Measurements from ENCODE around the gene TSPYL4.

Gene TSPYL4

GRCh38 chr6:116200619-116201249 is 53.1 kb downstream of the TSPYL4 start:
- H3K4me1 ChIP-seq (ENCODE audit: control insufficient read depth, low read depth, low read length) = no peaks in the 10 kb centered on the region
- no peaks in the 10 kb centered on the region for H3K27me3 ChIP-seq (ENCODE audit: control insufficient read depth, insufficient read depth, low read length)
- H3K9ac ChIP-seq (ENCODE audit: low read length) = no peak overlapping the region
- H3K27ac ChIP-seq (ENCODE audit: low read length) = no peak overlapping the region
- H3K36me3 ChIP-seq (ENCODE audit: control insufficient read depth, low read depth, low read length) = peaks cover 4% of the 10 kb centered on the region
- no peaks in the 10 kb centered on the region for H3K9me3 ChIP-seq (ENCODE audit: control insufficient read depth, low read depth, low read length)
- no peak overlapping the region for H3K4me3 ChIP-seq (ENCODE audit: low read length)

Data from iPS-18a (cell line).